Retina (tissue), 1 donor: ENCODE results near the gene C11orf91.
"Not testable (repeated sequence)": the region's sequence is repeated elsewhere in the genome, so short reads cannot be mapped to it uniquely, and the experiment has no call there.

ENCODE experiments used
- DNase-seq: peaks from one replicate; pipeline ENCODE4 v3.0.0-alpha.2; 2016

Gene C11orf91

GRCh38 chr11:33695051-33695566 lies 5.5 kb downstream of the C11orf91 start:
- DNase-seq = peak; percentile 43

GRCh38 chr11:33694346-33695050 lies 6.1 kb downstream of the C11orf91 start:
- no peak for DNase-seq

GRCh38 chr11:33692541-33692940 lies 8.1 kb downstream of the C11orf91 start:
- no peak for DNase-seq

- peak; percentile 46 for DNase-seq
These were observed 8.6 kb downstream of the C11orf91 start for GRCh38 chr11:33692013-33692504.

- no peak for DNase-seq
These were observed 9.4 kb downstream of the C11orf91 start for GRCh38 chr11:33691066-33691864.

GRCh38 chr11:33690290-33691065 lies 10.1 kb downstream of the C11orf91 start:
- DNase-seq = no peak

- no peak for DNase-seq
These were observed 11.1 kb downstream of the C11orf91 start for GRCh38 chr11:33689501-33689900.

- no peak for DNase-seq
These were observed 11.5 kb downstream of the C11orf91 start for GRCh38 chr11:33689085-33689484.

GRCh38 chr11:33687733-33688479 lies 12.7 kb downstream of the C11orf91 start:
- peak; percentile 69 for DNase-seq

- no peak for DNase-seq
These were observed 15.5 kb downstream of the C11orf91 start for GRCh38 chr11:33685082-33685481.

GRCh38 chr11:33684003-33684706 lies 16.5 kb downstream of the C11orf91 start:
- no peak for DNase-seq

GRCh38 chr11:33682446-33682845 lies 18.2 kb downstream of the C11orf91 start:
- DNase-seq = no peak

- no peak for DNase-seq
These were observed 18.6 kb downstream of the C11orf91 start for GRCh38 chr11:33682019-33682418.

- DNase-seq = not testable (repeated sequence)
These were observed 22.0 kb downstream of the C11orf91 start for GRCh38 chr11:33678616-33679015.

- no peak for DNase-seq
These were observed 26.4 kb downstream of the C11orf91 start for GRCh38 chr11:33674035-33674814.

- DNase-seq = no peak
These were observed 28.4 kb downstream of the C11orf91 start for GRCh38 chr11:33672273-33672672.

- DNase-seq = no peak
These were observed 30.2 kb downstream of the C11orf91 start for GRCh38 chr11:33670250-33671011.

- DNase-seq = no peak
These were observed 30.9 kb downstream of the C11orf91 start for GRCh38 chr11:33669598-33670249.

GRCh38 chr11:33668951-33669596 lies 31.6 kb downstream of the C11orf91 start:
- DNase-seq = no peak
